ENCODE data around the gene ZNF559. TPM values are rescaled to one million over a fixed set of nuclear protein-coding genes. Genes with fewer than 3 reads are reported as not detected.
"Not testable (repeated sequence)": the region's sequence is repeated elsewhere in the genome, so short reads cannot be mapped to it uniquely, and the experiment has no call there.

ZNF559 gene
- 18.0 and 113 TPM in 2 replicates for total RNA-seq (ENCODE audit: low replicate concordance)

DNA sequence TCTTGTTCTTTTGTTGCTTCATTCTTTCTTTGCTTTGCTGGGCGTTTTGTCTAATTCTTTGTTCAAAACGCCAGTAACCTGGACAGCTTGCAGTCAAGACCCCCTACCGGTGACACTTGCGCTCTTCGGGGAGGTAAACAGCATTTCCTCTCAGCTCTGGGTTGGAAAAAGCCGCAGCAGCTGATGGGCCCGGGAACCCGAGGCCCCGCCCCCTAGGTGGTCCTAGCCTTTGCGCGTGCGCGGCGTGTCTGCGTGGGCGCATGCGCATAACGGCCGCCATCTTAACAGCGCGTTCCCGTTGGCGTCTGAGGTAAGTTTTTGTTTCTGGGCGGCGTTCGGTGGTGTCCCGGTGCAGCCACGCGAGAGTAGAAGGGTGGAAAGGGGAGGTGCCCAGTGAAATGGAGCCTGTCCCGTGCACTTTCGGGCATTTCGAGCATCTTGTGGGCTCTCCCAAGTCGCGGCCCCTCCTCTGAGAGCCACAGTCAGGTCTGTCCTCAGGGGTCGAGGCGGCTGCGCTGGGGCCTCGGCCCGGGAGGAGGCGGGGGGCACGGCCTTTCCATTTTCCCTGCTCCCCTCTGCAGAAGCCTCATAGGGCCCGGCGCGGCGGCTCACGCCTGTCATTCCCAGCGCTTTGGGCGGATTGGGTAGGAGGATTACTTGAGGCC lies at the start of gene ZNF559:
TSS of gene ZNF559 (plus strand) at position 261 of the 665 bp plus-strand sequence. CDS start 14,371 bp downstream, outside the sequence.
- DNase-seq (ENCODE audit: low read depth) = peak; percentile 95
- TF ChIP-seq, protein P1, sequence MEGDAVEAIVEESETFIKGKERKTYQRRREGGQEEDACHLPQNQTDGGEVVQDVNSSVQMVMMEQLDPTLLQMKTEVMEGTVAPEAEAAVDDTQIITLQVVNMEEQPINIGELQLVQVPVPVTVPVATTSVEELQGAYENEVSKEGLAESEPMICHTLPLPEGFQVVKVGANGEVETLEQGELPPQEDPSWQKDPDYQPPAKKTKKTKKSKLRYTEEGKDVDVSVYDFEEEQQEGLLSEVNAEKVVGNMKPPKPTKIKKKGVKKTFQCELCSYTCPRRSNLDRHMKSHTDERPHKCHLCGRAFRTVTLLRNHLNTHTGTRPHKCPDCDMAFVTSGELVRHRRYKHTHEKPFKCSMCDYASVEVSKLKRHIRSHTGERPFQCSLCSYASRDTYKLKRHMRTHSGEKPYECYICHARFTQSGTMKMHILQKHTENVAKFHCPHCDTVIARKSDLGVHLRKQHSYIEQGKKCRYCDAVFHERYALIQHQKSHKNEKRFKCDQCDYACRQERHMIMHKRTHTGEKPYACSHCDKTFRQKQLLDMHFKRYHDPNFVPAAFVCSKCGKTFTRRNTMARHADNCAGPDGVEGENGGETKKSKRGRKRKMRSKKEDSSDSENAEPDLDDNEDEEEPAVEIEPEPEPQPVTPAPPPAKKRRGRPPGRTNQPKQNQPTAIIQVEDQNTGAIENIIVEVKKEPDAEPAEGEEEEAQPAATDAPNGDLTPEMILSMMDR (IDR thresholded peaks at IDR 0.05; ENCODE audit: insufficient read depth, low read length) = peak; percentile 51
- peak within 1 kb of the TSS; percentile 86 for H3K4me3 ChIP-seq (ENCODE audit: low read depth, low read length)

DNA sequence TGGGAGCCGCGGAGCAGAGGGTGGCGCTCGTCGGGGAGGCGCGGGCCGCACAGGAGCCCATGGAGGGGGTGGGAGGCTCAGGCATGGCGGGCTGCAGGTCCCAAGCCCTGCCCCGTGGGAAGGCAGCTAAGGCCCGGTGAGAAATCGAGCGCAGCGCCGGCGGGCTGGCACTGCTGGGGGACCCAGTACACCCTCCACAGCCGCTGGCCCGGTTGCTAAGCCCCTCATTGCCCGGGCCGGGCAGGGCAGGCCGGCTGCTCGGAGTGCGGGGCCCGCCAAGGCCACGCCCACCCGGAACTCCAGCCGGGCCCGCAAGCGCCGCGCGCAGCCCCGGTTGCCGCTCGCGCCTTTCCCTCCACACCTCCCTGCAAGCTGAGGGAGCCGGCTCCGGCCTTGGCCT lies 40.5 kb upstream of the ZNF559 start:
- not testable (repeated sequence) for DNase-seq (ENCODE audit: low read depth); H3K4me3 ChIP-seq (ENCODE audit: low read depth, low read length)

DNA sequence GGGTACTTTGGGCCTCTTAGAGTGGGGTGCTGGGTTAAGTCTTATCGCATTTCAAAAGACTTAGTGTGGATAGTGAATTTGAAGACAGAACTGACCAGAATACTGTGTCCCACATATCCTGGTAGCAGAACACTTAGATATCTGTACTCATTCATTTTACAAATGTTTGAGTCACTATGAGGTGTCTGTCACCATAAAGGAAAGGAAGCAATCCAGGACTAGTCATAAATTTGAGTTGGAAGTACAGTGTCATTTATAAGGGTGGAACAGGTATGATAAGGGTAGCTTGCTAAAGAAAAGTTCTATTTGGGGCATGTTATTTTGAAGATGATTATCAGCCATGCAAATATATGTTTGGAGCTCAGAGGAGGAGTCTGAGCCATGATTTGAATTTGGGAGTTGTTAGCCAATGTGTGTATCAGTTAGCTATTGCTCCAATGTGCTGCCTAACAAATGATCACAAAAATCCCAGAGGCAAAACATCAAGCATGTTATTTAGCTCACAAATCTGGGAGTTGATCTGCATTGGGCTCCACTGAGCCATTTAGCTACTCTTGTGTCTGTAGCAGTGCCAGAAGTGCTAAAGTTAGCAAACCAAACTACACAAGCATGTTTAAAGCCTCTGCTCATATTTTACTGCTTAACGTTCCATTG lies 34.6 kb upstream of the ZNF559 start:
- TF ChIP-seq, protein P1 (IDR thresholded peaks at IDR 0.05; ENCODE audit: insufficient read depth, low read length) = no peak
- no peak for DNase-seq (ENCODE audit: low read depth)
- H3K4me3 ChIP-seq (ENCODE audit: low read depth, low read length) = no peak overlapping the region

DNA sequence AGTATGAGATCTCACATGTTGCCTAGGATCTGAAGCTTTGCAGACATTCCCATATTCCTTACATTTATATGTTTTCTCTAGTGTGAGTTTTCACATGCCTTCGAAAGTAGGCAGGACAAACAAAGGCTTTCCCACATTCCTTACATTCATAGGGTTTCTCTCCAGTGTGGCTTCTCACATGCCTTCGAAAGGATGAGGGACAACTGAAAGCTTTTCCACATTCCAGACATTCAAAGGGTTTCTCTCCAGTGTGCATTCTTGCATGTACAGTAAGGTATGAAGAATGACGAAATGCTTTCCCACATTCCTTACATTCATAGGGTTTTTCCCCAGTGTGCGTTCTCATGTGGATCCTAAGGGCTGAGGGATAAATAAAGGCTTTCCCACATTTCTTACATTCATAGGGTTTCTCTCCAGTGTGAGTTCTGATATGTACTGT lies 28.5 kb upstream of the ZNF559 start:
- no peak for DNase-seq (ENCODE audit: low read depth)
- TF ChIP-seq, protein P1 (IDR thresholded peaks at IDR 0.05; ENCODE audit: insufficient read depth, low read length) = no peak
- no peak overlapping the region for H3K4me3 ChIP-seq (ENCODE audit: low read depth, low read length)

DNA sequence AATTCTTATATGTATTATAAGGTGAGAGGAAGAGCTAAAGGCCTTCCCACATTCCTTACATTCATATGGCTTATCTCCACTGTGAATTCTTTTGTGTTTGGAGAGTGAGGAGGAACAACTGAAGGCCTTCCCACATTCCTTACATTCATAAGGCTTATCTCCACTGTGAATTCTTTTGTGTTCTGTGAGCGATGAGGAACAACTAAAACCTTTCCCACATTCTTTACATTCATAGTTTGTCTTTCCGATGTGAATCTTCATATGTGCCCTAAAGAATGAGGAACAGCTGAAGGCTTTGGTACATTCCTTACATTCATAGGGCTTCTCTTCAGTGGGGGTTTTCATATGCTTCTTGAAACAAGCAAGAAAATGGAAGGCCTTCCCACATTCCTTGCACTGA lies 27.6 kb upstream of the ZNF559 start:
- TF ChIP-seq, protein P1 (IDR thresholded peaks at IDR 0.05; ENCODE audit: insufficient read depth, low read length) = no peak
- no peak overlapping the region for H3K4me3 ChIP-seq (ENCODE audit: low read depth, low read length)
- no peak for DNase-seq (ENCODE audit: low read depth)

DNA sequence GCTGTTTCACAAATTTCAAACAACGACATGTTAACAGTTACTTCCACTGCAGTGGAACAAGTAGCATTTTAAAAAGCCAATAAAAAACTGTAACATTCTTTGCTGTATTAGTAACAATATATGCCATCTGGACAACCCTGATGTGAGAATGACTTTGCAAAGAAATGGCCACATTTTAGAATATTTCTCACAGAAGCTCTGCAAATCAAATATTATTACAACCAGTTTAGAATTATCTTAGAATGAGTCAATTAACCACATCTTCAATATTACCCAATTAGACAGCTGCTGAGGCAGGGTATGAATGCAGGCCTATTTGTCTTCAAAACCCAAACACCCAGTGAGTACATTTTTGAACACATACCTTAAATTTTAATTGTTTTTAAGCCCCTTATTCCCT lies 17.5 kb upstream of the ZNF559 start:
- no peak overlapping the region for H3K4me3 ChIP-seq (ENCODE audit: low read depth, low read length)
- TF ChIP-seq, protein P1 (IDR thresholded peaks at IDR 0.05; ENCODE audit: insufficient read depth, low read length) = no peak
- peak; percentile 10 for DNase-seq (ENCODE audit: low read depth)

DNA sequence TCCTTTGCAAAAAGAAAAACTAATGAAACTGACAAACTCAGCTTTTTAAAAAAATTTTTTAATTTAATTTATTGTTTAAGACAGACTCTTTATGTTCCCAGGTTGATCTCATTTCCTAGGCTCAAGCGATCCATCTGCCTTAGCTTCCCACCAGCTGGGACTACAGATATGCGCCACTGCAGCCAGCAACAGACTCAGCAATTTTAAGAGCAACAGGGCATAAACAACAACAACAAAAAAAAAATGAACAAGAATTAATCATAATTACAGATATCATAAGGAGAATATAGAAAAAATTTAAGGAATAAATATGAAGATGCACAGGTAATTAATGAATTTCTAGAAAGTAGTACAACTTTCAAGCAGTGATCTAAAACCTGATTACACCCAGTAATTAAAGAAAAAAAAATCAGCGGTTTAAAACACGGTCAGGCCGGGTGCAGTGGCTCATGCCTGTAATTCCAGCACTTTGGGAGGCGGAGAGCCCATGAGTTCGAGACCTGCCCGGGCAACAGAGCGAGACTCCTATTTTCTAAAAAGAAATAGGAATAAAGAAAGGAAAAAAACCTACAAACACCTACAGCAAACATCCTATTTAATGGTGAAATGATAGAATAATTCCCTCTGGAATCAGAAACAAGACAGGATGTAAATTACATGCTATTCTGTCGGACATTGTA lies 15.7 kb upstream of the ZNF559 start:
- no peak for DNase-seq (ENCODE audit: low read depth)
- TF ChIP-seq, protein P1 (IDR thresholded peaks at IDR 0.05; ENCODE audit: insufficient read depth, low read length) = no peak
- peak overlapping the region; percentile 96 for H3K4me3 ChIP-seq (ENCODE audit: low read depth, low read length)
